GM23338 (cell line): ENCODE data around the gene GCN1. TPM values are rescaled to one million over a fixed set of nuclear protein-coding genes. Genes with fewer than 3 reads are reported as not detected.
A peak's percentile ranks its signal among the peaks of the same experiment; 100 is the strongest.
"Not testable (repeated sequence)": the region's sequence is repeated elsewhere in the genome, so short reads cannot be mapped to it uniquely, and the experiment has no call there.

Experiments used
- ATAC-seq: fragments of 200-7000 bp; cut with Tn5 transposase; 3 replicates; pipeline ENCODE4 v1.9.1; 2020
- DNase-seq: peaks from one replicate; pipeline ENCODE4 v3.0.0-alpha.2; 2015; ENCODE audit warnings: low spot score
- H2AFZ ChIP-seq: fragments of 200-600 bp; sonication (generic); 2 replicates; pipeline ENCODE4 v1.8.0; 2016; ENCODE audit warnings: antibody characterized with exemption, mild to moderate bottlenecking, moderate library complexity
- H3F3A ChIP-seq: fragments of 200-600 bp; sonication (generic); replicated peaks from 2 replicates; pipeline ENCODE4 v1.8.0; 2017; ENCODE audit warnings: antibody characterized with exemption, mixed run types, low read depth
- H3K27ac ChIP-seq: fragments of 200-600 bp; sonication (generic); 2 replicates; pipeline ENCODE4 v1.6.1; 2016; ENCODE audit warnings: low read depth
- H3K27me3 ChIP-seq: fragments of 200-600 bp; sonication (generic); 2 replicates; pipeline ENCODE4 v1.8.0; 2016; ENCODE audit warnings: mild to moderate bottlenecking, mixed run types, moderate library complexity; ENCODE audit not compliant: insufficient read depth
- H3K36me3 ChIP-seq: fragments of 200-600 bp; sonication (generic); 2 replicates; pipeline ENCODE4 v1.8.0; 2016; ENCODE audit warnings: mild to moderate bottlenecking; ENCODE audit not compliant: insufficient read depth
- H3K4me1 ChIP-seq: fragments of 200-600 bp; sonication (generic); 2 replicates; pipeline ENCODE4 v1.8.0; 2016; ENCODE audit warnings: mild to moderate bottlenecking, moderate library complexity; ENCODE audit not compliant: insufficient read depth
- H3K4me2 ChIP-seq: fragments of 200-600 bp; sonication (generic); 2 replicates; pipeline ENCODE4 v1.7.1; 2017; ENCODE audit warnings: mixed run types
- H3K4me3 ChIP-seq: fragments of 200-600 bp; sonication (generic); 2 replicates; pipeline ENCODE4 v1.6.1; 2016; ENCODE audit warnings: mixed run types
- H3K79me2 ChIP-seq: fragments of 200-600 bp; sonication (generic); replicated peaks from 2 replicates; pipeline ENCODE4 v1.8.0; 2017; ENCODE audit warnings: mild to moderate bottlenecking; ENCODE audit not compliant: insufficient read depth
- H3K9me2 ChIP-seq: fragments of 200-600 bp; sonication (generic); 2 replicates; pipeline ENCODE4 v1.8.0; 2017; ENCODE audit not compliant: insufficient read depth
- H4K20me1 ChIP-seq: fragments of 200-600 bp; sonication (generic); replicated peaks from 2 replicates; pipeline ENCODE4 v1.8.0; 2017; ENCODE audit warnings: mild to moderate bottlenecking; ENCODE audit not compliant: insufficient read depth
- H3K27ac Mint-ChIP-seq: 2 replicates; pipeline ENCODE4 v1.8.0; 2020; ENCODE audit warnings: inconsistent platforms, mild to moderate bottlenecking, moderate library complexity, mixed read lengths
- H3K27me3 Mint-ChIP-seq: 3 replicates; pipeline ENCODE4 v1.8.0; 2022; ENCODE audit warnings: low read depth, mild to moderate bottlenecking, moderate library complexity, mixed read lengths, inconsistent platforms; ENCODE audit not compliant: insufficient read depth, poor library complexity
- H3K36me3 Mint-ChIP-seq: 3 replicates; pipeline ENCODE4 v1.8.0; 2021; ENCODE audit warnings: low read depth, mild to moderate bottlenecking, inconsistent platforms, moderate library complexity, mixed read lengths
- H3K4me1 Mint-ChIP-seq: 3 replicates; pipeline ENCODE4 v1.8.0; 2020; ENCODE audit warnings: mild to moderate bottlenecking, inconsistent platforms, mixed read lengths
- H3K4me3 Mint-ChIP-seq: 3 replicates; pipeline ENCODE4 v1.8.0; 2021; ENCODE audit warnings: moderate library complexity, mild to moderate bottlenecking, inconsistent platforms, mixed read lengths
- H3K9me3 Mint-ChIP-seq: 3 replicates; pipeline ENCODE4 v1.8.0; 2020; ENCODE audit warnings: moderate library complexity, mild to moderate bottlenecking, inconsistent platforms, mixed read lengths
- CREB1 ChIP-seq: fragments of 250-450 bp; sonication (Bioruptor Pico); IDR thresholded peaks from 2 replicates; pipeline ENCODE4 v1.5.0; 2020; ENCODE audit warnings: low read depth, mild to moderate bottlenecking, moderate library complexity
- EZH2 ChIP-seq: fragments of 200-600 bp; sonication (generic); IDR thresholded peaks from one replicate; pipeline ENCODE4 v1.8.0; 2017; ENCODE audit warnings: antibody characterized with exemption, mild to moderate bottlenecking, low read depth; ENCODE audit not compliant: unreplicated experiment
- EZH2phosphoT487 ChIP-seq: fragments of 200-600 bp; sonication (generic); IDR thresholded peaks from one replicate; pipeline ENCODE4 v1.8.1; 2018; ENCODE audit warnings: antibody characterized with exemption; ENCODE audit not compliant: unreplicated experiment
- NANOG ChIP-seq: IDR thresholded peaks from 2 replicates; pipeline ENCODE4 v1.6.1; 2016; ENCODE audit warnings: antibody characterized with exemption, borderline replicate concordance
- STAT1 ChIP-seq: IDR thresholded peaks from one replicate; pipeline ENCODE4 v1.6.1; 2016; ENCODE audit warnings: antibody characterized with exemption; ENCODE audit not compliant: unreplicated experiment
- ZNF114 ChIP-seq: fragments of 250-450 bp; sonication (Bioruptor Pico); IDR thresholded peaks from 2 replicates; pipeline ENCODE4 v1.5.0; 2020; ENCODE audit warnings: mild to moderate bottlenecking, moderate library complexity
- polyA plus RNA-seq: library from polyadenylated mRNA; unstranded; fragments of >200 nt; fragmentation: Nextera tagmentation; extraction: Ambion mirVana; gene quantifications from 2 replicates; pipeline ENCODE4 v1.2.1, GENCODE V29; 2016
- total RNA-seq: library from RNA; depleted of rRNA; stranded (reverse); fragments of >200 nt; shearing (Covaris generic); gene quantifications from 2 replicates; pipeline ENCODE4 v1.2.3, GENCODE V29; 2014
- TF ChIP-seq, protein P1 (sequence below): IDR thresholded peaks from 2 replicates; pipeline ENCODE4 v1.6.1; 2016; ENCODE audit warnings: antibody characterized with exemption
- TF ChIP-seq, protein P2 (sequence below): fragments of 250-450 bp; sonication (Bioruptor Pico); IDR thresholded peaks from 2 replicates; pipeline ENCODE4 v1.5.0; 2020; ENCODE audit warnings: mild to moderate bottlenecking, moderate library complexity

Gene GCN1
- total and polyA plus RNA-seq, 2 experiments from 2014 or later: 18.0 to 177 TPM

DNA sequence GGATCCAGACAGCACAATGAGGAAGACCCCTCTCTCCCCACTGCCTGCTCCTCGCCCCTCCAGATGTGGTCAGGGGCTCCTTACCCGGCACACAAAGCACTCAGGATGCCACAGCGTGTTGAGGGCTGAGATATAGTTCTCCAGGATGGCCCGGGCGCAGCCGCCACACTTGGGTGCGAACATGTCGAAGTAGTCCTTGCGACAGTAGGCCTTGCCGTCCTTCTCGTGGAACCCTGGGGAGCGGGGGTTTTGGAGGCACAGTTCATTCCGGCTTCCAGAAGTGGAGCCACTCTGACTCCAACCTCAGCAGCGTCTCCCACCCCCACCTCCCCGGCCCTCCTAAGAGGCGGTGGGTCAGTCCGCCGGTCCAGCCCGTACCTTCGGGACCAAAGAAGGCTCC is 19.2 kb upstream of the GCN1 start:
- H3K4me1 Mint-ChIP-seq: peaks cover 6% of the 10 kb centered on the region
- DNase-seq (no peak), ATAC-seq (no peak)
- no peaks in the 10 kb centered on the region; the same call in 1 of the 2 replicates for H3K4me1 ChIP-seq
- H3K27me3 ChIP-seq: no peaks in the 10 kb centered on the region
- no peak overlapping the region for H2AFZ ChIP-seq
- peaks cover 13% of the 10 kb centered on the region; the same call in 1 of the 2 replicates for H3K36me3 ChIP-seq
- H3K27me3 Mint-ChIP-seq: peaks cover 16% of the 10 kb centered on the region
- H3K27ac Mint-ChIP-seq: 0 out of 2 replicates have a peak overlapping the region, but pooled peaks have one; percentile 18
- no peak overlapping the region for H3K4me3 ChIP-seq
- H3K4me3 Mint-ChIP-seq: no peak overlapping the region
- H3K36me3 Mint-ChIP-seq: peaks cover 53% of the 10 kb centered on the region
- peaks cover 14% of the 10 kb centered on the region; the same call in 1 of the 2 replicates for H3F3A ChIP-seq
- no peak overlapping the region for H3K4me2 ChIP-seq
- H3K9me3 Mint-ChIP-seq: no peaks in the 10 kb centered on the region
- peaks cover 5% of the 10 kb centered on the region; the same call in 1 of the 2 replicates for H4K20me1 ChIP-seq
- TF ChIP-seq STAT1: no peak
- no peak for TF ChIP-seq EZH2phosphoT487
- TF ChIP-seq EZH2: no peak
- TF ChIP-seq, protein P1, sequence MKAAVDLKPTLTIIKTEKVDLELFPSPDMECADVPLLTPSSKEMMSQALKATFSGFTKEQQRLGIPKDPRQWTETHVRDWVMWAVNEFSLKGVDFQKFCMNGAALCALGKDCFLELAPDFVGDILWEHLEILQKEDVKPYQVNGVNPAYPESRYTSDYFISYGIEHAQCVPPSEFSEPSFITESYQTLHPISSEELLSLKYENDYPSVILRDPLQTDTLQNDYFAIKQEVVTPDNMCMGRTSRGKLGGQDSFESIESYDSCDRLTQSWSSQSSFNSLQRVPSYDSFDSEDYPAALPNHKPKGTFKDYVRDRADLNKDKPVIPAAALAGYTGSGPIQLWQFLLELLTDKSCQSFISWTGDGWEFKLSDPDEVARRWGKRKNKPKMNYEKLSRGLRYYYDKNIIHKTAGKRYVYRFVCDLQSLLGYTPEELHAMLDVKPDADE: no peak
- TF ChIP-seq, protein P2, sequence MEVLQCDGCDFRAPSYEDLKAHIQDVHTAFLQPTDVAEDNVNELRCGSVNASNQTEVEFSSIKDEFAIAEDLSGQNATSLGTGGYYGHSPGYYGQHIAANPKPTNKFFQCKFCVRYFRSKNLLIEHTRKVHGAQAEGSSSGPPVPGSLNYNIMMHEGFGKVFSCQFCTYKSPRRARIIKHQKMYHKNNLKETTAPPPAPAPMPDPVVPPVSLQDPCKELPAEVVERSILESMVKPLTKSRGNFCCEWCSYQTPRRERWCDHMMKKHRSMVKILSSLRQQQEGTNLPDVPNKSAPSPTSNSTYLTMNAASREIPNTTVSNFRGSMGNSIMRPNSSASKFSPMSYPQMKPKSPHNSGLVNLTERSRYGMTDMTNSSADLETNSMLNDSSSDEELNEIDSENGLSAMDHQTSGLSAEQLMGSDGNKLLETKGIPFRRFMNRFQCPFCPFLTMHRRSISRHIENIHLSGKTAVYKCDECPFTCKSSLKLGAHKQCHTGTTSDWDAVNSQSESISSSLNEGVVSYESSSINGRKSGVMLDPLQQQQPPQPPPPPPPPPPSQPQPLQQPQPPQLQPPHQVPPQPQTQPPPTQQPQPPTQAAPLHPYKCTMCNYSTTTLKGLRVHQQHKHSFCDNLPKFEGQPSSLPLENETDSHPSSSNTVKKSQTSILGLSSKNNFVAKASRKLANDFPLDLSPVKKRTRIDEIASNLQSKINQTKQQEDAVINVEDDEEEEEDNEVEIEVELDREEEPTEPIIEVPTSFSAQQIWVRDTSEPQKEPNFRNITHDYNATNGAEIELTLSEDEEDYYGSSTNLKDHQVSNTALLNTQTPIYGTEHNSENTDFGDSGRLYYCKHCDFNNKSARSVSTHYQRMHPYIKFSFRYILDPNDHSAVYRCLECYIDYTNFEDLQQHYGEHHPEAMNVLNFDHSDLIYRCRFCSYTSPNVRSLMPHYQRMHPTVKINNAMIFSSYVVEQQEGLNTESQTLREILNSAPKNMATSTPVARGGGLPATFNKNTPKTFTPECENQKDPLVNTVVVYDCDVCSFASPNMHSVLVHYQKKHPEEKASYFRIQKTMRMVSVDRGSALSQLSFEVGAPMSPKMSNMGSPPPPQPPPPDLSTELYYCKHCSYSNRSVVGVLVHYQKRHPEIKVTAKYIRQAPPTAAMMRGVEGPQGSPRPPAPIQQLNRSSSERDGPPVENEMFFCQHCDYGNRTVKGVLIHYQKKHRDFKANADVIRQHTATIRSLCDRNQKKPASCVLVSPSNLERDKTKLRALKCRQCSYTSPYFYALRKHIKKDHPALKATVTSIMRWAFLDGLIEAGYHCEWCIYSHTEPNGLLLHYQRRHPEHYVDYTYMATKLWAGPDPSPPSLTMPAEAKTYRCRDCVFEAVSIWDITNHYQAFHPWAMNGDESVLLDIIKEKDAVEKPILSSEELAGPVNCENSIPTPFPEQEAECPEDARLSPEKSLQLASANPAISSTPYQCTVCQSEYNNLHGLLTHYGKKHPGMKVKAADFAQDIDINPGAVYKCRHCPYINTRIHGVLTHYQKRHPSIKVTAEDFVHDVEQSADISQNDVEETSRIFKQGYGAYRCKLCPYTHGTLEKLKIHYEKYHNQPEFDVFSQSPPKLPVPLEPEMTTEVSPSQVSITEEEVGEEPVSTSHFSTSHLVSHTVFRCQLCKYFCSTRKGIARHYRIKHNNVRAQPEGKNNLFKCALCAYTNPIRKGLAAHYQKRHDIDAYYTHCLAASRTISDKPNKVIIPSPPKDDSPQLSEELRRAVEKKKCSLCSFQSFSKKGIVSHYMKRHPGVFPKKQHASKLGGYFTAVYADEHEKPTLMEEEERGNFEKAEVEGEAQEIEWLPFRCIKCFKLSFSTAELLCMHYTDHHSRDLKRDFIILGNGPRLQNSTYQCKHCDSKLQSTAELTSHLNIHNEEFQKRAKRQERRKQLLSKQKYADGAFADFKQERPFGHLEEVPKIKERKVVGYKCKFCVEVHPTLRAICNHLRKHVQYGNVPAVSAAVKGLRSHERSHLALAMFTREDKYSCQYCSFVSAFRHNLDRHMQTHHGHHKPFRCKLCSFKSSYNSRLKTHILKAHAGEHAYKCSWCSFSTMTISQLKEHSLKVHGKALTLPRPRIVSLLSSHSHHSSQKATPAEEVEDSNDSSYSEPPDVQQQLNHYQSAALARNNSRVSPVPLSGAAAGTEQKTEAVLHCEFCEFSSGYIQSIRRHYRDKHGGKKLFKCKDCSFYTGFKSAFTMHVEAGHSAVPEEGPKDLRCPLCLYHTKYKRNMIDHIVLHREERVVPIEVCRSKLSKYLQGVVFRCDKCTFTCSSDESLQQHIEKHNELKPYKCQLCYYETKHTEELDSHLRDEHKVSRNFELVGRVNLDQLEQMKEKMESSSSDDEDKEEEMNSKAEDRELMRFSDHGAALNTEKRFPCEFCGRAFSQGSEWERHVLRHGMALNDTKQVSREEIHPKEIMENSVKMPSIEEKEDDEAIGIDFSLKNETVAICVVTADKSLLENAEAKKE (CRISPR knock-in tag): no peak
- no peak for TF ChIP-seq ZNF114 (CRISPR knock-in tag)
- no peak for TF ChIP-seq NANOG
- no peak for TF ChIP-seq CREB1 (CRISPR knock-in tag)
- H3K9me2 ChIP-seq: no peaks in the 10 kb centered on the region
- no peaks in the 10 kb centered on the region for H3K79me2 ChIP-seq
- H3K27ac ChIP-seq: no peak overlapping the region

DNA sequence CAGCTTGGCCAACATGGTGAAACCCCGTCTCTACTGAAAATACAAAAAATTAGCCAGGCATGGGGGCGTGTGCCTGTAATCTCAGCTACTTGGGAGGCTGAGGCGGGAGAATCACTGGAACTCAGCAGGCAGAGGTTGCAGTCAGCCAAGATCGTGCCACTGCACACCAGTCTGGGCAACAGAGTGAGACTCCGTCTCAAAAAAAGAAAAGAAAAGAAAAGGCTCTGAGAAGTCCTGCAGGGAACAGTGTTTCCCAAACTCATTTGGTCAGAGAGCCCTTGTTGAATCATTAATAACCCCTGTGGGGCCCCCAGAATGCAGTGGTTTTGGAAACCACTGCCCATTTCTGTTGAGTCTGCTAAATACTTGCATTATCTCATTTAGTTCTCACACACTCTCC is 18.7 kb upstream of the GCN1 start:
- H3K4me3 Mint-ChIP-seq, H3K27ac Mint-ChIP-seq, H3K79me2 ChIP-seq, H4K20me1 ChIP-seq, H3K4me2 ChIP-seq, H3K9me2 ChIP-seq, ATAC-seq, H3K36me3 ChIP-seq, H3K4me1 Mint-ChIP-seq, H3K27ac ChIP-seq, H3K27me3 ChIP-seq, H2AFZ ChIP-seq, H3K4me1 ChIP-seq, DNase-seq, H3K9me3 Mint-ChIP-seq, H3K4me3 ChIP-seq: not testable (repeated sequence)
- H3K36me3 Mint-ChIP-seq: peaks cover 48% of the 10 kb centered on the region
- H3K27me3 Mint-ChIP-seq: peaks cover 16% of the 10 kb centered on the region
- peaks cover 14% of the 10 kb centered on the region; the same call in 1 of the 2 replicates for H3F3A ChIP-seq
